ENCODE data around the gene MYH10.

DNA sequence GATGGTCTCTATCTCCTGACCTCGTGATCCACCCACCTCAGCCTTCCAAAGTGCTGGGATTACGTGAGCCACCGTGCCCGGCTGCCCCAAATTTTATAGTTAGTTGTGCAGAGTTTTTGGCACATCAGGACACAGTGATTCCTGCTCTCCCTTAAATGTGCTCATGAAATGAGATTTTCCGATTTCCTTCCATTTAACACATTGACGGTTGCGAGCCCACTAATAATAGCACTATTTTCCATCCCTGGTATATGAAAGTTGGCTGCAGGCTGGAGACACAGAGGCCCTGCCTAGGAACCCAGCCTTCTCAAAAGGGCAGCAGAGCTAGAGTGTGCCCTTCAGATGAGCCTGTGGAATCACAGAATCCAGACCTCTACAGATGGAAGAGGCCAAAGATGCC lies 17.4 kb upstream of the MYH10 start:
- TF ChIP-seq TAF1 (conservative IDR thresholded peaks at IDR 0.05): no peak
- TF ChIP-seq, protein P1, sequence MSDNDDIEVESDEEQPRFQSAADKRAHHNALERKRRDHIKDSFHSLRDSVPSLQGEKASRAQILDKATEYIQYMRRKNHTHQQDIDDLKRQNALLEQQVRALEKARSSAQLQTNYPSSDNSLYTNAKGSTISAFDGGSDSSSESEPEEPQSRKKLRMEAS (IDR thresholded peaks at IDR 0.05): no peak

Measured in liver (tissue), 2 donors.